PFSK-1 (cell line): ENCODE results near the gene PDE6H.

Experiments used
- FOXP2 ChIP-seq: optimal IDR thresholded peaks from 2 replicates; pipeline ENCODE3; 2011; ENCODE audit warnings: borderline replicate concordance, control low read depth, inconsistent platforms; ENCODE audit not compliant: insufficient read depth; ENCODE audit errors: extremely low read length, extremely low read depth
- POLR2AphosphoS5 ChIP-seq: IDR thresholded peaks from 2 replicates; pipeline ENCODE4 v1.6.1; 2012; ENCODE audit warnings: low read depth, mild to moderate bottlenecking, control low read depth, low read length, moderate library complexity
- SIN3A ChIP-seq: IDR thresholded peaks from 2 replicates; pipeline ENCODE4 v1.6.1; 2012; ENCODE audit warnings: mild to moderate bottlenecking, low read length, moderate library complexity, borderline replicate concordance; ENCODE audit not compliant: insufficient read depth
- TAF1 ChIP-seq: IDR thresholded peaks from 2 replicates; pipeline ENCODE4 v1.6.1; 2012; ENCODE audit warnings: low read length, control low read depth, borderline replicate concordance; ENCODE audit not compliant: insufficient read depth
- TF ChIP-seq, protein P1 (sequence below), 2 experiments: IDR thresholded peaks; 2 replicates each; pipeline versions ENCODE4 v1.6.1 to v1.8.0; 2011 to 2012; ENCODE audit warnings: low read depth in 2 of 2, low read length in 2 of 2, control low read depth in 1 of 2, inconsistent platforms in 1 of 2, mild to moderate bottlenecking in 1 of 2, moderate library complexity in 1 of 2; ENCODE audit not compliant: insufficient read depth in 1 of 2

Gene PDE6H

DNA sequence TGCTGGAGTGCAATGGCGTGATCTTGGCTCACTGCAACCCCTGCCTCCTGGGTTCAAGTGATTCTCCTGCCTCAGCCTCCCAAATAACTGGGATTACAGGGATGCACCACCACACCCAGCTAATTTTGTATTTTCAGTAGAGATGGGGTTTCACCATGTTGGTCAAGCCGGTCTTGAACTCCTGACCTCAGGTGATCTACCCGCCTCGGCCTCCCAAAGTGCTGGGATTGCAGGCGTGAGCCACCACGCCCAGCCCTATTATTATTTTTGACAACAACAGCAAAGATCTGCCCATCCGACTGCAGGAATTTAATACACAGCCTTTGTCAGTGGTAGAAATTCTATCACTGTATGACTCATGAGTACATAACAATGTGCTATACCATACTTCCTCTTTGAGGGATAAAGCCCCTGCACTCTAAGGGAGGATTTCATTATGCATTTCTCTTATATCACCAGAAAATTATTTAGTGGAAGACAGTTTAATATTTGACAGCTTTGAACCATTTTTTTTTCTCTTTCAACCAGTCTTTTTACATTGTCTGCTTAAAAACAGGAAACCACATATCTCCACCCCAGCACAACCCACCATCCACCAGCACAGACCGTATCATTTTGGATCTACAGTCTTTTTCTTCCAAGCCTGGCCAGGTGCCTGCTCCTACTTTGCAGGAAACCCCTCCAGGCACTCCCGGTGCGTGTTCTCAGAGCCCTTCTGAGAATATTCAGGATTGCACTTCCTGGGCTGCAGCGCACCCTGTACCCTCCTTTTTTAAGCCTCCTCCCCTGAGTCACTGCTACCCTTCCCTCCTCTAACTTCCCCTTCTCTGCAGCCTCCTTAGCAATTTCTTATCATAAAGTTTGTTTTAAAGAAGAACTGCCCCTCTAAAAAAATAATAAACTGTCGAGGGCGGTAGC lies 12.0 kb upstream of the PDE6H start:
- TF ChIP-seq, protein P1, sequence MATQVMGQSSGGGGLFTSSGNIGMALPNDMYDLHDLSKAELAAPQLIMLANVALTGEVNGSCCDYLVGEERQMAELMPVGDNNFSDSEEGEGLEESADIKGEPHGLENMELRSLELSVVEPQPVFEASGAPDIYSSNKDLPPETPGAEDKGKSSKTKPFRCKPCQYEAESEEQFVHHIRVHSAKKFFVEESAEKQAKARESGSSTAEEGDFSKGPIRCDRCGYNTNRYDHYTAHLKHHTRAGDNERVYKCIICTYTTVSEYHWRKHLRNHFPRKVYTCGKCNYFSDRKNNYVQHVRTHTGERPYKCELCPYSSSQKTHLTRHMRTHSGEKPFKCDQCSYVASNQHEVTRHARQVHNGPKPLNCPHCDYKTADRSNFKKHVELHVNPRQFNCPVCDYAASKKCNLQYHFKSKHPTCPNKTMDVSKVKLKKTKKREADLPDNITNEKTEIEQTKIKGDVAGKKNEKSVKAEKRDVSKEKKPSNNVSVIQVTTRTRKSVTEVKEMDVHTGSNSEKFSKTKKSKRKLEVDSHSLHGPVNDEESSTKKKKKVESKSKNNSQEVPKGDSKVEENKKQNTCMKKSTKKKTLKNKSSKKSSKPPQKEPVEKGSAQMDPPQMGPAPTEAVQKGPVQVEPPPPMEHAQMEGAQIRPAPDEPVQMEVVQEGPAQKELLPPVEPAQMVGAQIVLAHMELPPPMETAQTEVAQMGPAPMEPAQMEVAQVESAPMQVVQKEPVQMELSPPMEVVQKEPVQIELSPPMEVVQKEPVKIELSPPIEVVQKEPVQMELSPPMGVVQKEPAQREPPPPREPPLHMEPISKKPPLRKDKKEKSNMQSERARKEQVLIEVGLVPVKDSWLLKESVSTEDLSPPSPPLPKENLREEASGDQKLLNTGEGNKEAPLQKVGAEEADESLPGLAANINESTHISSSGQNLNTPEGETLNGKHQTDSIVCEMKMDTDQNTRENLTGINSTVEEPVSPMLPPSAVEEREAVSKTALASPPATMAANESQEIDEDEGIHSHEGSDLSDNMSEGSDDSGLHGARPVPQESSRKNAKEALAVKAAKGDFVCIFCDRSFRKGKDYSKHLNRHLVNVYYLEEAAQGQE (IDR thresholded peaks at IDR 0.05; ENCODE audit: insufficient read depth in 1 of 2, low read depth in 2 of 2, low read length in 2 of 2) = no peak; a peak in 1 of 4 replicates
- TF ChIP-seq SIN3A (peak; percentile 59; the same call in 1 of the 2 replicates), POLR2AphosphoS5 (no peak)

DNA sequence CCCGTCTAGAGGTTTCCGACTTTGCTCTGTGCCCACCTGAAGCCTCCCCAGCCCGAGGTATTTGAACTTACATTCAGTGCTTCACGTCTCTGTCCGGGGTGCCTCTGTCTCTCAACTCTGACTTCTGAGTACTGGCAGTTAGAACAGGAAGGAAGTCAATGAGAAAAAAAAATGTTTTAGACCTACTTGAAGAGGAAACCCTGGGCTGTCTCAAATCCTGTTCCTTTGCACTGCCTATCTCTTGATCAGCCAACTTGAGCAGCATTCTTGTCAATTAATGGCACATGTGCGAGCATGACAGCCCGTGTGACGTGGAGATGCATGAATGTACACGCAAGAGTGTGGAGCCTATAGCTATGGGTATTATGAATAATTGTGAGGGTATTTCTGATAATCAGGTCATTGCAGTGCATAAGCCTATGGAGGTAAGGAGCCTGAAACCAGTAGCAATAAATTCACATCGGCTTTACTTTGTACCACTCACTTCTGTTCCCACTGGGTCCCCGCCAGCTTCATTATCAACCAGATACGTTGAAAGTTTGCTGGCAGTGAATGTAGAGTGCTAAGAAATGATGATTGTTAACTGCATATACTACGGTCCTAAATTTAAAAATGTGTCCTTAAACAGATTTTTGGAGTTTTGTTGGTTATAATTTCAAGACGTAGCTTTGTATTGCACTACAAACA lies 11.2 kb upstream of the PDE6H start, which contains the start of gene ARHGDIB:
Gene ARHGDIB (minus strand): TSS at position 136 of the 687 bp plus-strand sequence. CDS start 10,889 bp downstream, outside the sequence.
- TF ChIP-seq, protein P1 (IDR thresholded peaks at IDR 0.05; ENCODE audit: insufficient read depth in 1 of 2, low read depth in 2 of 2, low read length in 2 of 2) = peak in 1 of 2 experiments; percentile 70; a peak in 1 of 4 replicates
- peak; percentile 96; the same call in 1 of the 2 replicates for TF ChIP-seq SIN3A
- peak; percentile 51; the same call in 1 of the 2 replicates for TF ChIP-seq POLR2AphosphoS5
- TF ChIP-seq TAF1 = peak; percentile 78; the same call in 1 of the 2 replicates
- TF ChIP-seq FOXP2 = no peak

DNA sequence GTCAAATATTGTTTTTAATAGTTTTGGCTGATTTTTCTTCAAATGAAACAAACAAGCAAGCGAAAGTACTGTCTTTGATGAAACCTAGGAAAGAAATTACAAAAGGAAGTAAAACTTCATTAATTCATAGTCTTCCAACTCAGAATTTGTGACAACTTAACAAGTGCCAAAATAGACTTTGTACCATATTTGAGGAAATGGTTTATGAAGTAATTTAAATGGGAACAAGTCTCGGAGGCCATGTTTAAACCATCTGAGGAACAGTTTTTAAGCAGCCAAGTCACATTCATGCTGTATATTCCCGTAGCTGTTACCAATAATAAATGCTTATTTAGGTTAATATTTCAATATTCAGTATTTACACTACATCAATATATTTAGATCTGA lies 10.7 kb upstream of the PDE6H start:
- no peak for TF ChIP-seq TAF1
- TF ChIP-seq SIN3A = no peak
- TF ChIP-seq POLR2AphosphoS5 = no peak
- TF ChIP-seq, protein P1 (IDR thresholded peaks at IDR 0.05; ENCODE audit: insufficient read depth in 1 of 2, low read depth in 2 of 2, low read length in 2 of 2) = no peak
- no peak for TF ChIP-seq FOXP2

DNA sequence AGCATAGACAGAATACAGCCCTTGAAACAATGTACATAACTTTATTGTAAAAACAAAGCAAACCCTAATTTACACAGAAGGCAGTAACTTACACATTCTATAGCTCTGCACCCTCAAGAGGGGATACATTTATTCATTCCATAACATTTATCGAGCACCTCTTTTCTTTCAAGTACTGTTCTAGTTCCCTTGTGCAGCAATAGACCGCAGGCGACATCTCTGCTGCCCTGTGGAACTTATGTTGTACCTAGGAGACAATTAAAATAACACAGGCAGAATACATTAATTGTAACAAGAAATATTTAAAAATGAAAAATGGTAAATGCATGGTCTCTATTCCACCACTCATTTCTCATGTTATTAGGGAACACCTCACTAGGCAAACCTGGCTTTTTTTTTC lies 10.0 kb upstream of the PDE6H start:
- TF ChIP-seq, protein P1 (IDR thresholded peaks at IDR 0.05; ENCODE audit: insufficient read depth in 1 of 2, low read depth in 2 of 2, low read length in 2 of 2) = no peak
- TF ChIP-seq POLR2AphosphoS5 (no peak), TAF1 (no peak), FOXP2 (no peak), SIN3A (no peak)
